Limb (tissue), 2 donors: ENCODE measurements around the gene BMP10.

Experiments used
- DNase-seq, 2 donors: peaks; one replicate each; pipeline ENCODE4 v3.0.0-alpha.2; 2016; ENCODE audit errors: extremely low spot score in 2 of 2

The BMP10 gene, protein sequence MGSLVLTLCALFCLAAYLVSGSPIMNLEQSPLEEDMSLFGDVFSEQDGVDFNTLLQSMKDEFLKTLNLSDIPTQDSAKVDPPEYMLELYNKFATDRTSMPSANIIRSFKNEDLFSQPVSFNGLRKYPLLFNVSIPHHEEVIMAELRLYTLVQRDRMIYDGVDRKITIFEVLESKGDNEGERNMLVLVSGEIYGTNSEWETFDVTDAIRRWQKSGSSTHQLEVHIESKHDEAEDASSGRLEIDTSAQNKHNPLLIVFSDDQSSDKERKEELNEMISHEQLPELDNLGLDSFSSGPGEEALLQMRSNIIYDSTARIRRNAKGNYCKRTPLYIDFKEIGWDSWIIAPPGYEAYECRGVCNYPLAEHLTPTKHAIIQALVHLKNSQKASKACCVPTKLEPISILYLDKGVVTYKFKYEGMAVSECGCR

DNA sequence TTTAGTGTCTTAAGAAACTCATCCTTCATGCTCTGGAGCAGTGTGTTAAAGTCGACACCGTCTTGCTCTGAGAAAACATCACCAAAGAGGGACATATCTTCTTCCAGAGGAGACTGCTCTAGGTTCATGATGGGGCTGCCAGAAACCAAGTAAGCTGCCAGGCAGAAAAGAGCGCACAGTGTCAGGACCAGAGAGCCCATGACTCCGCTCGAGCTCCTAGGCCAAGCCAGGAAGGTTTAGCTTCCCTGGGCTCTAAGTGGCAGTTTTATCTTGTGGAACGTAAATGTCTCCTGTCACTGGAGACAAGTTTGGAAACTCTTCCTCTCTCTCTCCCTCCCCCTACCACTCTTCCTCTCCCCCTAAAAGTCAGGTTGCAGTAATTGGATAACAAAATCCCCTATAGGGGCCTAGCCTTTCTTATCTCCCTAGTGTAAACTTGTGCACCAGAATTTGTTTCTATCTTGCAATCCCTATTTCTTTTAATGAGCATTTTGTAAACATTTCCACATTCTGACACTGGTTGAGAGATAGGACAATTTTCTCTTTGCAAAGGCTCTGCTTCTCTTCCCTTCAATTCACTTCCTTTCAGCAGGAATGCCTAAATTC lies at the start of gene BMP10:
TSS of gene BMP10 (minus strand) at position 239 of the 606 bp plus-strand sequence. CDS start at position 200, 39 bp downstream.
- no peak for DNase-seq

DNA sequence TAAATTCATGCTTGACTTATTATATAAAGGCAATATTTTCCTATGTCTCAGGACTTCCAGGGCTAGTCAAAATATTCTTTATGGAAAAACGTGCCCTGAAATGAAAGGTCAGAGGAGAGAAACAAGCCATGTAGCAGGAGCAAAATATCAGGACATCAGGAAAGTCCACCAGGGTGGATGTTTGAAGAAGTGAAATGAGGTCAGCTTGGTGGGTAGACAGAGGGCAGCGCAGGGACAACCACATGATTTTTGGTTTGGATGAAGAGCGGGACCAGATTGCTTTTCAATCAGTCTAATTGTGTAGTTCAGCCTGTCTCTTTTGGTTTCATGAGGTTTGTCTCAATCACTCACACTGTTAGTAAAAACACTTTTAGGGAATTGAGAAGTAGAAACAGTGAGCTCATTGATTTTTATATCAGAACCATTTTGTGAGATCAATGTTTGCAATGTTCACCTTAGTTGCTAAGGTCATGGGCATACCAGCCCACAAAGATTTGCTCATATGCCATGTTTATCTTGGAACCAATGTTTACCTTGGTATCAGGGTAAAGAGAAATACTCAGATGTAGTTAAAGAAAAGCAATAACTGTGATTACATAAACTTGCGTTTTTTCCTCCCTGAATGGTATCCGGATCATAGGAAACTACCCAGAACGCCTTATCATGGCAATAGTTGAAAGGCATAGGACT lies 49.4 kb upstream of the BMP10 start:
- no peak for DNase-seq

DNA sequence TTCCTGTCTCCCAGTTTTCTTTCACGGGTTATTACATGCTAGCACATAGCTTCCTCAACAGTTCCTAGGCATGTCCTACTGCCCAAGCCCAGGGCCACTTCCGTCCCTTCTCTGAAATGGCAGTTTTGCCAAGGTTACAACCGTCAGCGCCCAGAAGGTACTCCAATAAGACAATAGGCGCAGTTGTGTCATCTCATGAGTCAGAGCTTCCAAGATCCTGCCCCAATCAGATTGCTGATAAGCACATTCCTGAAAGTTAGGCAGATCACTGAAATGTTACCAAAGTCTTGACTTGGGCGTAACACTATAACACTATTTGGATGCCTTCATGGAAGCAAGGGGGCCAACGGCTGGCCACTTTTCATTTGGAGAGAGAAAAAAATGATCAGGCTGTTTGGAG lies 47.3 kb upstream of the BMP10 start:
- no peak for DNase-seq

DNA sequence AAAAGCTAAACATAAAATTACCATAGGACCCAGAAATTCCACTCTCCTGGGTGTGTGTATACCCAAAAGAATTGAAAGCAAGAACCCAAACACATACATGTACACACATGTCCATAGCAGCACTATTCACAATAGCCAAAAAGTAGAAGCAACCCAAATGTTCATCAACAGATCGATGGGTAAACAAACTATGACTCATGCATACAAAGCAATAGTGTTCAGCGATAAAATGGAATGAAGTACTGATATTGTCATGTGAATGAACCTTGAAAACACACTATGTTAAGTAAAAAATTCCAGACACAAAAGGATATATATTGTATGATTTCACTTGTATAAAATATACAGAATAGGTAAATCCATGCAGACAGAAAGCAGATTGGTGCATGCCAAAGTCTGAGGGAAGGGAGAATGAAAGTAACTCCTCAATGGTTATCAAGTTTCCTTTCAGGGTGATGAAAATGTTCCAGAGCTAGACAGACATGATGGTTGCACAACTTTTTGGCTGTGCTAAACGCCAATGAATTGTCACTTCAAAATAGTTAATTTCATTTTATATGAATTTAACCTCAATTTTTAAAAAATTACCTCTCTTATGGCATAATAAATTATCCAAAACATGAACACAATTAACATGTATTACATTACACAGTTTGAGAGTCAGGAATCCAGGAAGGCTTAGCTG lies 46.0 kb upstream of the BMP10 start:
- DNase-seq, result no peak

DNA sequence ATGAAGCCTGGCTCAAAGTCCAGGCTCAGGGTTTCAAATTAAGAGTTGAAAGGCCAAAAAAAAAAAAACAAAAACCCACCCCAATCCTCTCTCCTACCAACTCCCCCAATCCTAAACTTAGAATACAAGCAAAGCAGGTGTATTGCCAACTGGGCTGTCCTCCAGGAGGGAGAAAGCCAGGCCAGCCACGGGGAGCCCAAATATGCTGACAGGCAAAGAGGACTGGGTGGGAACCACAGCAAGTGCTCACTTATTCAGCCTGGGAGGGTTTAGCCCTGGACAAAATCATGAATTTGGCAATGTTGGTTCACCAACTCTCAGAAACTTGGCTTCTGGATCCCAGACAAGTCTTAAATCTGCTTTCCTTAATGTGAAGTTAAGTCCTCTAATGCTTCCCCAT lies 45.0 kb upstream of the BMP10 start:
- no peak for DNase-seq

DNA sequence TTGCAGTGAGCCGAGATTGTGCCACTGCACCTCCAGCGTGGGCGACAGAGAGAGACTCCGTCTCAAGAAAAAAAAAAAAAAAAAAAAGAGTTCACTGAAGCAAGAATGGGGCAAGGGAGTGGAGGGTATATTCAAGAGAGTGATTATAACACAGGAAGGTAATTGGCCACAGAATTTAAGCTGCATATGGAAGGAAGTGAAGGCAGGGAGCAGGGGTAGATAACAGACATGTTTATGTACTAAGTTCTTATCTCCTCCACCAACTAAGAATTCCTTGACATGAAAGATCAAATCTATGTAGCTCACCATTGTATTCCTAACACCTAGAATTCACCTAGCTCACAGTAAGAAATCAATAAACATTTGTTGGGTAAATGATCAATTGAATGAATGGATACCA lies 44.2 kb upstream of the BMP10 start:
- no peak for DNase-seq

DNA sequence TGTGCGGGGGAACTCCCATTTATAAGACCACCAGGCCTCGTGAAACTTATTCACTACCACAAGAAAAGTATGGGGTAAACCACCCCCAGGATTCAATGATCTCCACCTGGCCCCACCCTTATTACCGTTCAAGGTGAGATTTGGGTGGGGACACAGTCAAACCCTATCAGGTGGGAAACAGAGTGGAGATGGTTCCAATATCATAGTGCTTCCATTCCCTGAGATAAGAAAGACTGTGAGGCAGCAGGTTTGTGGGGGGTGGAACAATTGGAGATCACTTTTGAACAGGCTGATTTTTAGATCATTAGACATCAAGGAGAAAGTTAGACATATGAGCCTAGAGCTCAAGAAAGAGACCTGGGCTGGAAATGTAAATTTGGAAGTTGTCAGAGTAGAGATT lies 42.2 kb upstream of the BMP10 start:
- DNase-seq, result no peak

DNA sequence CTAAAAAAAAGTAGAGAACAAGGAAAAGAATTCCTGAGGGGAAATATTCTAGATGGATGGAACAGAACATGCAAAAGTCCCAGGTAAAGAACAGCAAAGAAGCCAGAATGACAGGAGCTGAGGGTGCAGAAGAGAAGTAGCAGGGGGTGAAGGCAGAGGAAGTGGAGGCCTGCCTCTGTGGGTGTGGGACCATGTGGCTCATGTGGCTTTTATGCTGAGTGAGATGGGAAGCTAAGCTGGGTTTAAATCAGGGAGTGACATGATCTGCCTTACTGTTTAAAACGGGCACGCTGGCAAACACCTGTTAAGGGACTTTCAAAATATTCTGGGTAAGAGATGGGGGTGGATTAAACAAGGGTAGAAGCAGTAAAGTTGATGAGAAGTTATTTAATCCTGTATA lies 41.5 kb upstream of the BMP10 start:
- DNase-seq, result no peak

DNA sequence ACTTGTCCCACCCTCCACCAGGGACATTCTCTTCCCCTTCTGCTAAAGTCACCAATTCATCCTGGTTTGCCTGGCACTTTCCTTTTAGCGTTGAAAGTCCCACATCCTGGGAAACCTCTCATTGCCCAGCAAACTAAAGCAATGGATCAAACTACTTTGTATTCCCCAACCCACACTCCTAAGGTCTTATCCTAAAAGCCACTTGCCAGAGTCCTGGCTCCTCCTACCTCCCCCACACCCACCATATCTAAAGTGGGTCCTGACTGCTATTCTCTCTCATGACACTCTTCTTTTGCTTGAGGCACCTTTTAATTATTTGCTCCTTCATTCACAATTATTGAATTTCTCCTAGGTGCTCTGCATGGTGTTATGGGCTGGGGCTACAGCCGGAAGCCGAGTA lies 40.9 kb upstream of the BMP10 start:
- no peak for DNase-seq

DNA sequence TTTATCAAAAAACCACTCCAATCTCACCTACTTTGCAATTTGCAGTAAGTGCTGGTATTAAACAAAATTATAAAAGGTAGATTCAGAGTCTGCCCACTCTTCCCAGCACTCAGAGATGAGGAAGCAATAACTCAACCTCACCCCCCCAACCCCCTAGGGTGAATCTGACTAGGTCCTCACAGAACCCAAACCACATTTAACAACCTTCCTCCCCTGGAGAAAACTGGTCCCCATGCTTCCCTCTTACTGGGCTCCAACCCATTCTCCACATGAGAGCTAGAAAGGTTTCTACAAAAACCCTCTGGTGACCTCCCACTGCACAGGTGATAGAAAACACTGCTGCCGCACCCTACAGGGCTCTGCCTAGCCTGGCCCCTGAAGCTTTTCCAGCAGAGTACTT lies 40.5 kb upstream of the BMP10 start:
- DNase-seq, result no peak

DNA sequence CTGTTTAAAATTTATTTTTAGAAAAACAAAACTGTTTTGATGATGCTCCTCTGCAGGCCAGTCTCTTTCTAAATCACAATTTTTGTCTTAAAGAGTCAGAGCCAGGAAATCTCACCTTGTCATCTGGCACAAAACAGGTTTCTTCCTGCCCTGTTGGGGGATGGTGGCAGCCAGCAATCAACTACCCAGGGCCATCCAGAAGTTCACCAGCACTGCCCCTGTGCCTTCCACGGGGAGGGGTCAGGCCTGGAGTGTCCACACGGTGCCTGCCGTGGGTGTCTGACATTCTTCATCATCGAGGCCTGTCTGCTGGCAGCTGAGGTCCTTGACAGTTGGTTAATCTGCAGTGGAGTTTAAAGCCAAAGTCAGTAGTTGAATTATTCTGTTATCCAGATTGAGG lies 40.0 kb upstream of the BMP10 start:
- no peak for DNase-seq

DNA sequence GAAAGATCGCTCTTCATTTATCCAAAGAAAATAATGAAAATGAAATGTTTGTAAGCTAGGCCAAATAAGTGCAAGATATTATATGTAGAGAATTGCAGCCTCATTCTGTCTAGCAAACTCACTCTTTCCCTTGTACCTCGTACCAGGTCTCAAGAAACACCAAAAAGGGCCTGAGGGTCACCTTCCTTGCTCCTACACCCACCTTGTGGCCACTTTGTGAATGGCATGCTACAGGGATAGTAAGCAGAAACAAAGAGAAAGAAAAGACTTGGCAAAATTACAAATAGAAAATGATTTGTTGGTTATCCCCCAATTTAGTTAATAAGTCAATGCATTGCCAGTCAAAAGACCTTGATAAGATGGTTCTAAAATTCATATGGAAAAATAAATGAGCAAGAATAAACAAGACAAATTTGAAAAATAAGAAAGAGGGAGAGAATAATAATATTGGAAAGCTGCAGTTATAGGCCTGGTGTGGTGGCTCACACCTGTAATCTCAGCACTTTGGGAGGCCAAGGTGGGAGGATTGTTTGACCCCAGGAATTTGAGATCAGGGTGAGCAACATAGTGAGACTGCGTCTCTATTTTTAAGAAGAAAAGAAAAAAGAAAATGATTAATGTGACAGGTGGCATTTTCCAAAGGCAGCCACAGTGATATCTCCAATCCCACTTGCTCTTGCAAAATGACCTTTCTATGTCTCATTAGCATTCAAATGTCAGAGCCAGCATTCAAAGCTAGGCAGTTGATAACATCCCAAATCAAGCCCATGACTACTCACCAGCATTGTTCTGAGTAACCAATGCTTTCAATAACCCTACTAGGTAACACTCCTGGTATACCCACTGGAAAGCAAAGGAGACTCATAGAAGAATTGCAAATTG lies 38.8 kb upstream of the BMP10 start:
- DNase-seq, result peak; percentile 75 to 76

DNA sequence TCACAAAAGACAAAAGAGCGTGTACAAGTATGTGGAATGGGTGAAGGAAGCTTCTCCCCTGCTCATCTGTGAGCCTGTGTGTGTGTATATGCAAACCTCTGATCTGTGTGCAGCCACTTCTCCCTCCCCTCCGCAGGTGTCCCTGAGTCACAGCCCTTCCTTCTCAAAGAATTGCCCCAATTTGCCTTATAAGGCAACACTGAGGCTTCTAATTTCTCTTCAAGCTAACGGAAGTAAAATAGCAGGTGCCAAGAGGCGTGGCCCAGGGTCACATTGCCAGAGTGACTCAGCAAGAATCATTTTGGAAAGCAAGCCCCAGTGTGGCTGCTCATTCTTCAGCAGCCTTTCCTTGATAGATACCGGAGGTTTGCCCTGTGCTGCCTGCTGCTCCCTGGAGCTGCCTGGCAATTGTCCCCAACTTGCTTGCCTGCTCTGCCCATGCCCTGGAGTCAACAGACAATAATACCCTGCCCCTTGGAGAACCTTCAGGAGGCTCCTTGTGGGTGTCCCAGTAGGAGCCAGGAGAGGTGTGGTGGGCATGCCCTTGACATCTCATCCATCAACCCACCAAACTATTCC lies 37.3 kb upstream of the BMP10 start:
- DNase-seq, result peak in 1 of 2 donors; percentile 38

DNA sequence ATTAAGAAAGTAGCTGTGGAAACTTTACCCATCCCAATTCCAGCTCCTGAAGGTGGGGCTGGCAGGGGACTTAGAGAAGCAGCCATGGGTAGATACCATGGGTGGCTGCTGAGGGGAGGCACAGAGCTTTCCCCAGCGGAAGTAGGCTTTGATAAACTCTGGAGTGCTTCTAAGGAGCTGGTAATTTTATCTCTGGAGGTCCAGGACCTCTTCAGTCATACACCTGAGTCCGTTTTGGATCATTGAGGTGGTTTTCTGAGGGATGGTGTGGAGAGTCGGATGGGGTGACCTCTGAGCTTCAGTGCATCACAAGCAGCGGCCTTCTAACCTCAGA lies 36.7 kb upstream of the BMP10 start:
- DNase-seq, result no peak

DNA sequence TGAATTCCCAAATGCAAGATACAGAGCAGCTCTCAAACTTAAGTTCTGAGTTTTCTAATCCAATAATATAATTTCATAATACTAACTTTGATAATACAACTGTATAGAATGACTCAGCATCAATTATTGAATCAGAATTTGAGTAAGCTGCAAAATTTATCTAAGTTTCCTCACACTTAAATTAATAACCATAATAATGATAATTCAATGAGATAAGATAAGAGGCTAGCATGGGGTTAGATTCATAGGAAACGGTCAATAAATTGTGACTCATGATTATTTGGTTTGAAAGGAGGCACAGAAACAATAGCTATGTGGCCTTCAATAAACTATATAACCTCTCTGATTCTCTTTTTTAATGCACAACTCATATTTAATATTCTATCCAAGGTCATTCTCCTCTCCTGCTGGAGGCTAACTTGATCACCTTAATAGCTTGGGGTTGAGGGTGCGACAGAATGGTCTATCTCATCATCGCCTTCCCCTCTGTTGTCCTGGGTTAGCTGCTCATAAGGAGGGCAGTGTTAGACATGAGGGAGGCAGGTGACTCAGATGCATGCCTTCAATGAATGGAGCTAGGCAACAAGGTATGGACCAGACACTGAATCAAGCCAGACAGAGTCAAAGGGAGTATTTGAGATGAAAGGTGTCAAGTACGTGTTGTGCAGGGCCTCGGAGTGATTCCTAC lies 36.2 kb upstream of the BMP10 start:
- no peak for DNase-seq

DNA sequence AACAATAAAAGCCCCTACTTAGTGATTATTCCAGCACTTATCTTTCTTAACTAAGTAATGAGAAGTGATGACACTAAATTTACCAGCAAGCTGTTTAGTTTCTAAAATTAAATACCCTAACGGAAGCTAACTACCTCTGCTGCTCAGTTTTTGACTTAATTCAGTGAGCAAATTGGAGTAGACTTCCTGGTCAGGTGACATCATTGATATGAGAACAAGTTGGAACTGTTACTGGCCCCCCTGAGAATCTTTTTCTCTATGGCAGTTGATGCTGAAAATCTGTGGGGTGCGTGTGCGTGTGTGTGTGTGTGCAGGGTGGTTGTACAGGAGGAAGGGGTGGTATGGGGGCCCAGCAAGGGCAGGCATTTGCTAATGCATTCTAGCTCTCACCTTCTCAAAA lies 35.5 kb upstream of the BMP10 start:
- no peak for DNase-seq

DNA sequence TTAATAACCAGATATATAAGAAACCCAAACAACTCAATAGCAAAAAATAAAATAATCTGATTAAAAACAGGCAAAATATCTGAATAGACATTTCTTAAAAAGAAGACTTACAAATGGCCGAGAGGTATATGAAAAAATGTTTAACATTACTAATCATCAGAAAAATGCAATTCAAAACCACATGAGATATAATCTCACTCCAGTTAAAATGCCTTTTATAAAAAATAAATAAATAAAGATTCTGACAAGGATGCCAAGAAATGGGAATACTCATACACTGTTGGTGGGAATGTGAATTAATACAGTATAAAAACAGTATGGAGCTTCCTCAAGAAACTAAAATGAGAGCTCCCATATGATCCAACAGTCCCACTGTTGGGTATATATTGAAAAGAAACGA lies 33.9 kb upstream of the BMP10 start:
- DNase-seq, result no peak

DNA sequence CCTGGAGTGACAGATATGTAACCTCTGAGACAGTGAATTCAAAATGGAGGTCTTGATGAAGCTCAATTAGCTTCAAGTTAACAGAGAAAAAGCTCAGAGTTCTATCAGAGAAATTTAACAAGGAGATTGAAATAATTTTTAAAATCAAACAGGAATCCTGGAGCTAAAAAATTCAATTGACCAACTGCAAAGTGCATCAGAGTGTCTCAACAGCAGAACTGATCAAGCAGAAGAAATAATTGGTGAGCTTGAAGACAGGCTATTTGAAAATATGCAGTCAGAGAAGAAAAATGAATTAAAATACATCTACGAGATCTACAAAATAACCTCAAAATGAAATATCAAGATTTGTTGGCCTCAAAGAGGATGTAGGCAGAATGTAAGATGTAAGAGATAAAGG lies 30.4 kb upstream of the BMP10 start:
- no peak for DNase-seq

DNA sequence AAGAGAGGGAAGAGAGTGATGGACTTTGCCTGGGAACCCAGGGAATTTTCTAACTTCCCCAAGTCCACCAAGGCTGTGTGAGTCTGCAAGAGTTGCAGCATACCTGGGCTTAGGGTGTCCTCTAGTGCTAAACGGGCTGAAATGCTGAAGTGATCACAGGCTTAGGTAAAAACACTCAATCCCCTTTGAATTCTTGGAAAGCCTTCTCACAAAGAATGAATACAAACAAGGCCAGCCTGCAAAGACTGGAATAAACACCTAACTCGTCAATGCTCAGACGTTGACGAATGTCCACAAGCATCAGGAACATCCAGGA lies 30.0 kb upstream of the BMP10 start:
- DNase-seq, result no peak

DNA sequence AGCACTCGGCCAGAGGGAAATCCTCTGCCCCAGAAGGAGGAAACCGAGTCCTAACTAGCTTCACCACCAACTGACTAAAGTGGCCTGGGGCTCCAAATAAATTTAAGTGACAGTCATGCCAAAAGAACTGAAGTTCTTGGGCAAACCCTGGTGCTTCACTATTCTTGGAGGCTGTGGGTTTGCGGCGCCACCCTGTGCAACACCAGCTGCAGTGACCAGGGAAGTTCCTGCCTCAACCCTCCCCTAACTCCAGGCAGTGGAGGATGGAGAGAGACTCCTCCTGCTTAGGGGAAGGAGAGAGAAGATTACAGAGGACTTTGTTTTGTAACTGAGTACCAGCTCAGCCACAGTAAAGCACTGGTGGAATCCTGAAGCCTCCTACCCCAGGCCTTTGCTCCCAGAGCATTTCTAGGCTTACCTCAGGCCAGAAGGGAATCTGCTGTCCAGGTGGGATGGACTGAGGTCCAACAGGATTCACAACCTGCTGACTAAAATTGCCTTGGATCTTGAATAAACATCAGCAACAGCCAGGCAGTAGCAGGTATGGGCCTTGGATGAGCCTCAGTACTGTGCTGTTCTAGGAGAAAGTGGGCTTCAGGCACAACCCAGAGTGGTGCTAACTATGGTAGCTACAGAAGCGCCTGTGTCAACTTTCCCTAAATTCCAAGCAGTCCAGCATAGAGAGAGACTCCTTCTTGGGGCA lies 29.4 kb upstream of the BMP10 start:
- no peak for DNase-seq
